22Rv1 (cell line): Measurements from ENCODE around the gene ADGRD2.

Experiments
- ZFX ChIP-seq: fragments of 450-650 bp; IDR thresholded peaks from 2 replicates; pipeline ENCODE4 v1.6.1; 2017; ENCODE audit warnings: antibody characterized with exemption, borderline replicate concordance
- TF ChIP-seq, protein P1 (sequence below): fragments of 450-650 bp; IDR thresholded peaks from 2 replicates; pipeline ENCODE4 v1.5.1; 2017; ENCODE audit warnings: mild to moderate bottlenecking

DNA sequence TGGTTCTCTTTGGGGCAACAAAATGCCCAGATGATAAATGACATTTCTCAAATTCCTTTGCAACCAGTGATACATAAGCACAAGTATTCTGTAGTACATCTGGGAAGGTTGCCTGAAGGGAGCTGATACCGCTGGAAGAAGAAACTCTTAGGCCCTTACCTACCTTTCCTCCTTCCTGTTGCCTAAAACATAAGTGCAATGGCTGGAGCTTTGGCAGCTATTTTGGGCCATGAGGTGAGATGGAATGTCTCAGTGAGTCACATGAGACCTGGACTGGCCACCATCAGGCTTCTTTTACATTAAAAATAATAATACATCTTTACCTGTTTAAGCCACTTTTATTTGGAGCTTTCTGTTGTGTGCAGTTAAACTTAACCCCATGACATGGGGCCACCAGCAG lies 11.2 kb upstream of the ADGRD2 start:
- TF ChIP-seq, protein P1, sequence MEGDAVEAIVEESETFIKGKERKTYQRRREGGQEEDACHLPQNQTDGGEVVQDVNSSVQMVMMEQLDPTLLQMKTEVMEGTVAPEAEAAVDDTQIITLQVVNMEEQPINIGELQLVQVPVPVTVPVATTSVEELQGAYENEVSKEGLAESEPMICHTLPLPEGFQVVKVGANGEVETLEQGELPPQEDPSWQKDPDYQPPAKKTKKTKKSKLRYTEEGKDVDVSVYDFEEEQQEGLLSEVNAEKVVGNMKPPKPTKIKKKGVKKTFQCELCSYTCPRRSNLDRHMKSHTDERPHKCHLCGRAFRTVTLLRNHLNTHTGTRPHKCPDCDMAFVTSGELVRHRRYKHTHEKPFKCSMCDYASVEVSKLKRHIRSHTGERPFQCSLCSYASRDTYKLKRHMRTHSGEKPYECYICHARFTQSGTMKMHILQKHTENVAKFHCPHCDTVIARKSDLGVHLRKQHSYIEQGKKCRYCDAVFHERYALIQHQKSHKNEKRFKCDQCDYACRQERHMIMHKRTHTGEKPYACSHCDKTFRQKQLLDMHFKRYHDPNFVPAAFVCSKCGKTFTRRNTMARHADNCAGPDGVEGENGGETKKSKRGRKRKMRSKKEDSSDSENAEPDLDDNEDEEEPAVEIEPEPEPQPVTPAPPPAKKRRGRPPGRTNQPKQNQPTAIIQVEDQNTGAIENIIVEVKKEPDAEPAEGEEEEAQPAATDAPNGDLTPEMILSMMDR, result no peak
- no peak for TF ChIP-seq ZFX
